Loucy (cell line): Measurements from ENCODE around the gene CSNK2A1.
A peak's percentile ranks its signal among the peaks of the same experiment; 100 is the strongest.

Experiments
- H2AFZ ChIP-seq: fragments of 200-600 bp; sonication (generic); 2 replicates; pipeline ENCODE4 v1.6.0; 2016; ENCODE audit warnings: antibody characterized with exemption, mild to moderate bottlenecking, low read length, moderate library complexity
- H3F3A ChIP-seq: fragments of 200-600 bp; 2 replicates; pipeline ENCODE4 v1.6.0; 2016; ENCODE audit warnings: antibody characterized with exemption, low read depth, mild to moderate bottlenecking
- H3K27me3 ChIP-seq: fragments of 200-600 bp; sonication (generic); 2 replicates; pipeline ENCODE4 v1.6.1; 2014; ENCODE audit warnings: low read length, mild to moderate bottlenecking; ENCODE audit not compliant: insufficient read depth, poor library complexity, severe bottlenecking
- H3K36me3 ChIP-seq: fragments of 200-600 bp; sonication (generic); 2 replicates; pipeline ENCODE4 v1.6.1; 2016; ENCODE audit warnings: low read length; ENCODE audit not compliant: insufficient read depth
- H3K4me1 ChIP-seq: fragments of 200-600 bp; sonication (generic); 2 replicates; pipeline ENCODE4 v1.5.1; 2014; ENCODE audit warnings: low read length, mild to moderate bottlenecking; ENCODE audit not compliant: insufficient read depth, poor library complexity, severe bottlenecking
- H3K4me2 ChIP-seq: fragments of 200-600 bp; sonication (generic); 2 replicates; pipeline ENCODE4 v1.6.0; 2014; ENCODE audit warnings: antibody characterized with exemption, low read length, low read depth, mild to moderate bottlenecking; ENCODE audit not compliant: poor library complexity, severe bottlenecking
- H3K4me3 ChIP-seq: fragments of 200-600 bp; sonication (generic); 2 replicates; pipeline ENCODE4 v1.5.1; 2014; ENCODE audit warnings: low read length, mild to moderate bottlenecking, mixed read lengths; ENCODE audit not compliant: poor library complexity, severe bottlenecking
- H3K79me2 ChIP-seq: fragments of 200-600 bp; sonication (generic); 2 replicates; pipeline ENCODE4 v1.6.1; 2014; ENCODE audit warnings: low read length; ENCODE audit not compliant: insufficient read depth
- H3K9ac ChIP-seq: fragments of 200-600 bp; sonication (generic); 2 replicates; pipeline ENCODE4 v1.6.0; 2014; ENCODE audit warnings: mild to moderate bottlenecking, low read depth, low read length, moderate library complexity; ENCODE audit not compliant: poor library complexity, severe bottlenecking
- H3K9me2 ChIP-seq: fragments of 200-600 bp; sonication (generic); replicated peaks from 2 replicates; pipeline ENCODE4 v1.6.1; 2016; ENCODE audit warnings: low read depth, low read length, mixed read lengths
- H3K9me3 ChIP-seq: fragments of 200-600 bp; sonication (generic); 2 replicates; pipeline ENCODE4 v1.6.1; 2014; ENCODE audit warnings: mild to moderate bottlenecking, antibody characterized with exemption, low read length, low read depth; ENCODE audit not compliant: insufficient read depth
- H4K20me1 ChIP-seq: fragments of 200-600 bp; sonication (generic); 2 replicates; pipeline ENCODE4 v1.6.0; 2014; ENCODE audit warnings: antibody characterized with exemption, low read length, mild to moderate bottlenecking; ENCODE audit not compliant: insufficient read depth, poor library complexity, severe bottlenecking
- EZH2phosphoT487 ChIP-seq: fragments of 200-600 bp; IDR thresholded peaks from 2 replicates; pipeline ENCODE4 v1.6.1; 2018; ENCODE audit warnings: antibody characterized with exemption, mild to moderate bottlenecking, moderate library complexity, borderline replicate concordance
- TF ChIP-seq, protein P1 (sequence below): fragments of 200-600 bp; sonication (generic); conservative IDR thresholded peaks from 2 replicates; pipeline ENCODE4 v1.5.1; 2014; ENCODE audit warnings: mild to moderate bottlenecking, antibody characterized with exemption, low read length

Gene CSNK2A1

DNA sequence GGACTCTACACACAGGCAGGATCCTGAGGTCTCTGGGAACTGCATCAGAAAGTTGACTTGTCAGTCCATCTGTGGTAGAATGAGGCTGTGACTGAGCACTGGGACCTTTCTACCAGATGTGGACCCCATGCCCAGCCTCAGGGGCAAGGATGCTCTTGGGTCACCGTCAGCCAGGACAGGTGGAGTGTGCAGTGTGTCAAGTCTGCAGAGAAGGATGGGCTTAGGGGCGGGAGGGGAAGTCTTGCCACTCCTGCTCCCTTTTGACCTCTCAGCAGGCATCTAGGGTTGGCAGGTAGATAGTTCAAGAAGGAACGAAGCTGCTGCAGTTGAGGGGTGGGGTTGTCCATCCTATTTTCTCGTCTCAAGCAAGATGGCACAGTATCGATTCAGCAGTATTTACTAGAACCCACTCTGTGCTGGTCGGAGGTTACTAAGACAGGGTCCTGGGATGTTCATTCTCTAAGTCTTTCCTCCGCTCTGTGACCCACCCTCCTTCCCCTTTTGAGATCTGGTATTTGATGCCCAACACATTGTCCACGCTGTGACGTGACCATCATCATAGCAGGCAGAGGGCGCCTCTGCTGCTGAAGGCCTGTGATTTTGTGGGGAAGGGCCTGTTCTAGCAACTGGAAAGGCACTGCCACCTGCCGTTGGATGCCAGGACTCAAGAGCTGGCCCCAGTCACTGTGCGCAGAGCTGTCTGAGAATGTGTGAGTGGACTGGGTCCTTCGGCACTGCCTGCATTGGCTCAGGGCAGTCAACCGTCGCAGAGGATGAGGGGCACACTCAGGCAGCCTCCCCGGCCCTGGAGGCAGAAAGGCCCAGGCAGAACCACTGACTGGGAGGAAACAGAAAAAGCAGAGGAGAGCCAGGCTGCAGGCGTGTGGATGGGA is 112.3 kb downstream of the CSNK2A1 start:
- Histone ChIP-seq H3K36me3 (peaks cover 31% of the 10 kb centered on the region; the same call in 1 of the 2 replicates), H3K9ac (no peak overlapping the region), H3K27me3 (no peaks in the 10 kb centered on the region), H3F3A (no peaks in the 10 kb centered on the region), H3K4me3 (no peak overlapping the region), H4K20me1 (no peaks in the 10 kb centered on the region), H3K4me1 (peaks cover 18% of the 10 kb centered on the region), H3K79me2 (0 out of 2 replicates have a peak, but pooled peaks cover 3% of the 10 kb centered on the region), H2AFZ (no peak overlapping the region), H3K9me2 (no peaks in the 10 kb centered on the region), H3K4me2 (no peak overlapping the region), H3K9me3 (no peaks in the 10 kb centered on the region)
- TF ChIP-seq EZH2phosphoT487: no peak
- TF ChIP-seq, protein P1, sequence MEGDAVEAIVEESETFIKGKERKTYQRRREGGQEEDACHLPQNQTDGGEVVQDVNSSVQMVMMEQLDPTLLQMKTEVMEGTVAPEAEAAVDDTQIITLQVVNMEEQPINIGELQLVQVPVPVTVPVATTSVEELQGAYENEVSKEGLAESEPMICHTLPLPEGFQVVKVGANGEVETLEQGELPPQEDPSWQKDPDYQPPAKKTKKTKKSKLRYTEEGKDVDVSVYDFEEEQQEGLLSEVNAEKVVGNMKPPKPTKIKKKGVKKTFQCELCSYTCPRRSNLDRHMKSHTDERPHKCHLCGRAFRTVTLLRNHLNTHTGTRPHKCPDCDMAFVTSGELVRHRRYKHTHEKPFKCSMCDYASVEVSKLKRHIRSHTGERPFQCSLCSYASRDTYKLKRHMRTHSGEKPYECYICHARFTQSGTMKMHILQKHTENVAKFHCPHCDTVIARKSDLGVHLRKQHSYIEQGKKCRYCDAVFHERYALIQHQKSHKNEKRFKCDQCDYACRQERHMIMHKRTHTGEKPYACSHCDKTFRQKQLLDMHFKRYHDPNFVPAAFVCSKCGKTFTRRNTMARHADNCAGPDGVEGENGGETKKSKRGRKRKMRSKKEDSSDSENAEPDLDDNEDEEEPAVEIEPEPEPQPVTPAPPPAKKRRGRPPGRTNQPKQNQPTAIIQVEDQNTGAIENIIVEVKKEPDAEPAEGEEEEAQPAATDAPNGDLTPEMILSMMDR: peak; percentile 97

DNA sequence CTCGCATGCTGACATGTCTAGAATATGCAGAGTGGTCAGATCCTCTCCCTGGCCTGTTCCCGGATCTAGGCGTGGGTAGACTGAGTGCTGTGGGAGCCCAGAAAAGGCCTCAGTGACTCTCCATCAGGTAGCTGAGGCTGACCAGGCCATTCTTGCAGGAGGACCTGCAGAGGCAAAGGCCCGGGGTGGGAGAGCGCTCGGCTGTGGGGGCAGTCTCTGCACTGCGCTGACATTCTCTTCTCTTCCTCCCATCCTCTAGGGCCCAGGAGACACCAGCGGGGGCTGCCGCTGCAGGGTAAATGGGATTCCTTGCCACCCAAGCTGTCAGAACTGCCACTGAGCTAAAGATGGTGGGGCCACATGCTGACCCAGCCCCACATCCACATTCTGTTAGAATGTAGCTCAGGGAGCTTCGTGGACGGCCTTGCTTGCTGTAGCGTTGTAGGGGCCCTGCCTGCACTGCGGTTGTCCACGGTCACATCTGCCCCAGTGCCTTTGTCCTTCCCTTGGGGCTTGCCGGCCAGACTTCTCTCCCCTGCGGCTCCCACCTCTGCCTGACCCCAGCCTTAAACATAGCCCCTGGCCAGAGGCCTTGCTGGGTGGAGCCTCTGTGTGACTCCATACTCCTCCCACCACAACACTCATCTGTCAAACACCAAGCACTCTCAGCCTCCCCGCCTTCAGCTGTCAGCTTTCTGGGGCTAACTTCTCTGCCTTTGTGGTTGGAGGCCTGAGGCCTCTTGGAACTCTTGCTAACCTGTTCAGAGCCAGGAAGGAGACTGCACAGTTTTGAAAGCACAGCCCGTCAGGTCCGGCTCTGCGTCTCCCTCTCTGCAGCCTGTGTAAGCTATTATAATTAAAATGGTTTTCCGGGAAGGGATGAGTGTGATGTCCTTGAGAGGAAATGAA is 113.2 kb downstream of the CSNK2A1 start:
- Histone ChIP-seq H3K9me3 (no peaks in the 10 kb centered on the region), H3K9ac (no peak overlapping the region), H3K4me2 (no peak overlapping the region), H3K36me3 (peaks cover 22% of the 10 kb centered on the region; the same call in 1 of the 2 replicates), H3K4me1 (peaks cover 16% of the 10 kb centered on the region), H3K4me3 (no peak overlapping the region), H2AFZ (no peak overlapping the region), H3K79me2 (no peaks in the 10 kb centered on the region), H3K27me3 (no peaks in the 10 kb centered on the region), H3F3A (no peaks in the 10 kb centered on the region), H4K20me1 (no peaks in the 10 kb centered on the region), H3K9me2 (no peaks in the 10 kb centered on the region)
- TF ChIP-seq, protein P1: no peak
- no peak for TF ChIP-seq EZH2phosphoT487

DNA sequence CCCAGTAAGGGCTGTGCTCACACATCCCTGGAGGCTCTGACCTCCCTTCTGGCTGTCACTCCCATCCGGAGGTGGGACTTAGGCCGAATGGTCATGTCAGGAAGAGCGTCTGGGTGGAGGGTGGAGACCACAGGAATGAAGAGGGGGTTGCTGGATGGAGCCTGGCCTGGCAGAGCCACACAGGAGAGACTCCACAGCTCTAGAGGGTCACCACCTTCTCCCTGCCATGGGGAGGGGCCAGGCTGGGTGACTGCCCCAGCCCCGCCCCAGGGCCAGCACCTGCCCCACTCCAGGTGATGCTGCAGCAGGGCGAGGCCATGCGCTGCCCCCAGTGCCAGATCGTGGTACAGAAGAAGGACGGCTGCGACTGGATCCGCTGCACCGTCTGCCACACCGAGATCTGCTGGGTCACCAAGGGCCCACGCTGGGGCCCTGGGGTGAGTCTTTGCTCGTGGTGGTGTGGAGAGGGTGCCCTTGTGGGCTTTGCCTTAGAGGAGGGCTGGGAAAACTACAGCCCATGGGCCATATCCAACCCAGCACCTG is 114.9 kb downstream of the CSNK2A1 start:
- peaks cover 14% of the 10 kb centered on the region; the same call in 1 of the 2 replicates for H3K36me3 ChIP-seq
- no peak overlapping the region for H3K4me3 ChIP-seq
- no peaks in the 10 kb centered on the region for H3K79me2 ChIP-seq
- H4K20me1 ChIP-seq: no peaks in the 10 kb centered on the region
- no peaks in the 10 kb centered on the region for H3K9me3 ChIP-seq
- no peaks in the 10 kb centered on the region for H3K27me3 ChIP-seq
- peaks cover 16% of the 10 kb centered on the region for H3K4me1 ChIP-seq
- no peak overlapping the region for H3K4me2 ChIP-seq
- no peak overlapping the region for H2AFZ ChIP-seq
- no peak for TF ChIP-seq EZH2phosphoT487
- TF ChIP-seq, protein P1: no peak; the same call in 1 of the 2 replicates
- no peaks in the 10 kb centered on the region for H3K9me2 ChIP-seq
- H3K9ac ChIP-seq: no peak overlapping the region
- no peaks in the 10 kb centered on the region for H3F3A ChIP-seq
